G401.6 (cell line): ENCODE data around the gene TMBIM4.
"Not testable (repeated sequence)": the region's sequence is repeated elsewhere in the genome, so short reads cannot be mapped to it uniquely, and the experiment has no call there.

Experiments
- FAIRE-seq: peaks from 2 replicates; lab custom pipeline; 2012; peaks lifted over from hg19 to GRCh38; lab: Jason Lieb, UNC

Gene TMBIM4

GRCh38 chr12:66169221-66170170 lies at the start of gene TMBIM4:
Gene TMBIM4 (minus strand): TSS chr12:66169996. CDS start chr12:66169951, 45 bp downstream.
- peak; percentile 90 for FAIRE-seq

GRCh38 chr12:66217342-66217917 lies 47.6 kb upstream of the TMBIM4 start:
- FAIRE-seq = no peak

GRCh38 chr12:66213011-66213410 lies 43.2 kb upstream of the TMBIM4 start:
- not testable (repeated sequence) for FAIRE-seq

- FAIRE-seq = not testable (repeated sequence)
Measured at GRCh38 chr12:66211573-66211972, 41.8 kb upstream of the TMBIM4 start.

GRCh38 chr12:66210840-66211239 lies 41.0 kb upstream of the TMBIM4 start:
- no peak for FAIRE-seq

- FAIRE-seq = no peak
Measured at GRCh38 chr12:66206141-66206540, 36.3 kb upstream of the TMBIM4 start.

GRCh38 chr12:66203820-66204219 lies 34.0 kb upstream of the TMBIM4 start:
- no peak for FAIRE-seq

- FAIRE-seq = no peak
Measured at GRCh38 chr12:66199831-66200509, 30.2 kb upstream of the TMBIM4 start.

GRCh38 chr12:66199141-66199540 lies 29.3 kb upstream of the TMBIM4 start:
- no peak for FAIRE-seq

GRCh38 chr12:66197495-66197921 lies 27.7 kb upstream of the TMBIM4 start:
- no peak for FAIRE-seq

GRCh38 chr12:66196806-66197205 lies 27.0 kb upstream of the TMBIM4 start:
- FAIRE-seq = no peak

GRCh38 chr12:66195242-66195641 lies 25.4 kb upstream of the TMBIM4 start:
- no peak for FAIRE-seq

GRCh38 chr12:66194122-66194521 lies 24.3 kb upstream of the TMBIM4 start:
- no peak for FAIRE-seq

GRCh38 chr12:66191547-66192126 lies 21.8 kb upstream of the TMBIM4 start:
- no peak for FAIRE-seq

- FAIRE-seq = no peak
Measured at GRCh38 chr12:66190519-66191370, 20.9 kb upstream of the TMBIM4 start.

- no peak for FAIRE-seq
Measured at GRCh38 chr12:66189889-66190288, 20.1 kb upstream of the TMBIM4 start.

- no peak for FAIRE-seq
Measured at GRCh38 chr12:66189486-66189843, 19.7 kb upstream of the TMBIM4 start.

- no peak for FAIRE-seq
Measured at GRCh38 chr12:66188584-66189485, 19.0 kb upstream of the TMBIM4 start, which contains the start of gene IRAK3. Gene IRAK3 (plus strand): TSS chr12:66189214. CDS start chr12:66189300, 86 bp downstream.

GRCh38 chr12:66187821-66188220 lies 18.0 kb upstream of the TMBIM4 start:
- no peak for FAIRE-seq

- FAIRE-seq = no peak
Measured at GRCh38 chr12:66187036-66187435, 17.2 kb upstream of the TMBIM4 start.
